Hepatic stellate cell (primary cell): ENCODE data around the gene TP53BP2.
"Not testable (repeated sequence)": the region's sequence is repeated elsewhere in the genome, so short reads cannot be mapped to it uniquely, and the experiment has no call there.

Source experiments
- DNase-seq: peaks from one replicate; pipeline ENCODE4 v3.0.0; 2011; ENCODE audit warnings: low spot score

TP53BP2 gene

DNA sequence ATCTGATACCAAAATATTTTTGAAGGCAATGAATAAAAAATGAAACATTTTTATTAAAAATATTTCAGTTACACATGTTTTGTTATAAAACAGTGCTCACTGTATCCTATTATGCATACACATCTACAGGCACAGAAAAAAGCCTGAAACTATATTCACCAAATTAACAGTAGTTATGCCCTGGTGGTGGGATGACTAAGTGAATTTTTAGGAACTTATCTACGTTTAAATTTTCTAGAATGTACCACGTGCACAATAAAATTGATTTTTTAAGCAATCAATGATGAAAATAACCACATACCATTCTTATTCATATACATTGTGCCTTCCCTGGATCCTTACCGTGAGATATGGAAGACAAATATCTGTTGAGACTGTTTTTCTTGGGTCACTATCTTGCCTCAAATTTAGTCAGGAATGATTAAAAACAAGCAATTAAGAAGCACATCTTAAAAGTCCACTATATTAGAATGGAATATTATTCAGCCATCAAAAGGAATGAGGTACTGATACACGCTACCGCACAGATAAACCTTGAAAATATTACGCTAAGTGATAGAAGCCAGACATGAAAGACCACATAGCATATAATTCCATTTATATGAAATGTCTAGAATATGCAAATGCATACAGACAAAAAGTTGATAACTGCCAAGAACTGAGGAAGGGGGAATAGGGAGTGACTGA, 17.4 kb downstream of the TP53BP2 start:
- DNase-seq, result no peak

- no peak for DNase-seq
Observed at GRCh38 chr1:223827193-223827663, 18.5 kb downstream of the TP53BP2 start.

DNA sequence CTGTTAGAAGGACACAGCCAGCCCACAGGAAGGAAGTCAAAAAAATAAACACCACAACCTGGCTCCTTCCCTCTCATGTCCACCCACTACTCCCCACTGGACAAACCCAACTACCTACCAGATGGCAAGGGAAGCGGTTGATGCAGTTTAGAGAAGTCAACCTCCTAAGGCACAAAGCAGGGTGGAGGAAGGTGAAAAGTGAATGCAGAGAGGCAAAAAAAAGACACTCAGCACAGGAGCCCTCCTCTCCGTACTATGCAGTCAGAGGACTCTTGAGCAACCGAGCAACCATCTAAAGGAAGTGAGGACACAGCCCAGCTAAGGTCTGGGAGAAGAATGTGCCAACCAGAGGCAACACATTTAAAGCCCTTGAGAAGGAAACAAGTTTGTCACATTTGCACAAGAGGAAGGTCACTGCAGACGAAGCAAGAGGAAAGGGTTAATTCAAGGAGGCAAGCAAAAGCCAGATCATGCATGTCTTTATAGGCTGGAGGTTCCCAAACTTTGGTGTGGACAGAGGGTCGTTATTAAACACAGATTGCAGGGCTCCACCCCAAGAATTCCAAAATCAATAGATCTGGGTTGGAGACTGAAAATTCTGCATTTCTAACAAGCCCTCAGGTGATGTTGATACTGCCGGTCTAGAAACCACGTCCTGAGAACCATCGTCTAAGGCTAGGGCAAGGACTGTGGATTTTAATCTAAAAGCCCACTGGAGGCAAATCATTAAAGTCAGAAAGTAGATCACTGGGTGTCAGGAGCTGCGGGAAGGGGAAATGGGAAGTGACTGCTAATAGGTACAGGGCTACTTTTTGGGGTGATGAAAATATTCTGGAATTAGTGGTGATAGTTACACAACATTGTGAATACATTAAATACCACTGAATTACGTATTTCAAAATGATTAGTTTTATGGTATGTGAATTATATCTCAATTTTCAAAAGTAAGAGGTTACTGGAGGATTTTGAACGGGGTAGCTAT, 19.7 kb downstream of the TP53BP2 start:
- DNase-seq, result no peak

DNA sequence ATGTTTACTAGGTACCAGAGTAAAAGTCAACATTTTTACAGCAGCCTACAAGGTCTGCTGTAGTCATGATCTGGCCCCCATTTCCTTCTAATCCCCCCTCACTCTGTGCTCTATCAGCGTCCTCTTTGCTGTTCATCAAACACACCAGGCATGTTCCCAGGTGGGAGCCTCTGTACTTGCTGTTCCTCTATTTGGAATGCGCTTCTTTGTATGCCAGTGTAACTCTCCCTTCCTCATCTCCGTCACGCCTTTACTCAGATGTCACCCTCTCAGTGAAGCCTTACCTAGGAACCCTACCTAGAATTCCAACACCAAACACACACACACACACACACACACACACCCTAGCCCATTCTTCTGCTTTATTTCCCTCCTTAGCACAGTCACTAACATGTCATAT, 21.0 kb downstream of the TP53BP2 start:
- no peak for DNase-seq

DNA sequence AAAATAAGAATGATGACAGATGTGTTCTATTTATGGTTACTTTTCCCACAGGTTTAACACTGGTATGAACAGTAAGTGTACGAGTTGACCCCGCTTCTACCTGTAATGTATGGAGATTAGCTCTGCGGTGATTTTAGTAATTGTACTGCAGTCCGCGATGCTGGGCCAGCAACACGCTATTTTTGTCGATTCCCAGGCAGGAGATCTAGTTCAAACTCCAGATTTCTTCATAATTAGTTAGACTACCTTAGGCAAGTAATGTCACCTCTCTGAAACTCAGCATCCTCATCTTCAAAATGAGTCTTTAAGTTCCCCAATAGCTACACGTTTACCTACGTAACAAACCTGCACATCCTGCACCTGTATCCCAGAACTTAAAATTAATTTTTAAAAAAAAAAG, 21.5 kb downstream of the TP53BP2 start:
- DNase-seq, result no peak

GRCh38 chr1:223820971-223821370, 24.8 kb downstream of the TP53BP2 start:
- DNase-seq, result no peak

GRCh38 chr1:223820515-223820858, 25.3 kb downstream of the TP53BP2 start:
- no peak for DNase-seq

GRCh38 chr1:223819730-223820514, 25.8 kb downstream of the TP53BP2 start:
- no peak for DNase-seq

- DNase-seq, result not testable (repeated sequence)
Observed at GRCh38 chr1:223817265-223817664, 28.5 kb downstream of the TP53BP2 start.

GRCh38 chr1:223815865-223816264, 29.9 kb downstream of the TP53BP2 start:
- no peak for DNase-seq

DNA sequence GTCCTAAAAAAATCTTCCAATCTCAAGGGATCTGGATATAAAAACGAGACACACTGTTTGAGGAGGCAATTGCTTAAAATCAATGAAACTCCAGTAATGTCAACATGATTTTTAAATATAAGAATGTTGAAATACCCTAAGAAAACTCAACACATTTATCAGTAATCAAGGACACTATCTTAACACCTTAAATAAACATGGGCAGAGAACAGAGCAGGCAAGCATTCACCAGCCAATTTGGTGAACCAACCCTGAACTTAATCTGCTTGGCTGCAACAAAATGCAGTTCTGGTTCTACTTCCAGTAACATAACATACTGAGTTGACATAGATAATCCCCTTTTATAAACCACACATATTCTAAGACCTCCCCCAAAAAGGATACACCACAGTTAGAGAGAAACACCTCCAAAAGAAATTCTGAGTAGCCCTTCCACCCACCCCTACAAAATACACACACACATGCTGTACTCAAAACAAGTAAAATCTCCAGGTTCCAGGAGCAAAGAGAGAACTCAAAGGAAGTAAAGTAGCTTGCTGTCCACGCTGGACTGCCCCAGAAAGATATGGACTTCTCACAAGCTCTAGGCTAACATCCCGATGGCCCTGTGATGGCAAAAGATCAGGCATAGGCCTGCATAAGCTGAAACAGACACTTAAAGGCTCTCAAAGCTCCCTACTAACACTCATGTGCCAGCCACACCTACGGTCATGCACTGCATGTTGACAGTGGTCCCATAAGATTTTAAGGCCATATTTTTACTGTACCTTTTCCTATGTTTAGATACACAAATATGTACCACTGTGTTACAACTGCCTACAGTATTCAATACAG, 30.5 kb downstream of the TP53BP2 start:
- DNase-seq, result no peak

- DNase-seq, result no peak
Observed at GRCh38 chr1:223813645-223814044, 32.1 kb downstream of the TP53BP2 start.

GRCh38 chr1:223811634-223812101, 34.1 kb downstream of the TP53BP2 start:
- DNase-seq, result no peak

DNA sequence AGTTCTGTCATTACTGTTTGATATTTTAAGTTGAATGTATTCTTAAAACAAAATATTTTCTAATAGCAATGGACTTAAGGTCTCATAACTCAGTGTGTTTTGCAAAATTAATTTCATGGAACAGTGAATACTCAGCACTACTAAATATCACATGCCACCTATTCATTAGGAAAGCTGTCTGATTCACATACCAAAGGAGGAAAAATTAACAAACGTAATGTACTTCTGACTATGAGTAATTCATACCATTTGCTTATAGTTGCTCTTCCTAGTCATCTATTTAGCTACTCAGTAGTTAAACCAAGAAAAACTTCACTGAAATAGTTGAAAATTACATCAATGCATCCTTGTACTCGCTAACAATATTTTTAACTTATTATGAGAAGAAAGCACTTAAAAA, 35.2 kb downstream of the TP53BP2 start:
- no peak for DNase-seq

- not testable (repeated sequence) for DNase-seq
Observed at GRCh38 chr1:223809905-223810304, 35.8 kb downstream of the TP53BP2 start.

DNA sequence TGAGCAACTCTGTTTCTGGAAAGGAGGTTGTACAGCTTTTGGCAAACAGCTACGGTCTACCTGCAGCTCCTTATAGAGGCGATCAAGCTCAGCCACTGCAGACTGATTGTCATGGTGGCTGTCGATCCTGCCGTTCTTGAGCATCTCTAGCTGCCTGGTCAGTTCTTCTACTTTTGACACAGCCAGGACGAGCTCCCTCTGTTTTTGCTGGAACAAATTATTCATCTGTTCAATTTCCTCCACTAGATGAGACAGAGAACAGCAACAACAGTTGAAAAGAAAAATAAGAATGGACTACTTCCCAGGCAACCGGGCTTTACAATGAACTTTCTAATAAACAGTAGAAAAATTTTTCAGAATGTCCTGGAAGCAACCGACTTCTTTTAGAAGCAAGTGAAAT, 42.5 kb downstream of the TP53BP2 start:
- DNase-seq, result no peak

DNA sequence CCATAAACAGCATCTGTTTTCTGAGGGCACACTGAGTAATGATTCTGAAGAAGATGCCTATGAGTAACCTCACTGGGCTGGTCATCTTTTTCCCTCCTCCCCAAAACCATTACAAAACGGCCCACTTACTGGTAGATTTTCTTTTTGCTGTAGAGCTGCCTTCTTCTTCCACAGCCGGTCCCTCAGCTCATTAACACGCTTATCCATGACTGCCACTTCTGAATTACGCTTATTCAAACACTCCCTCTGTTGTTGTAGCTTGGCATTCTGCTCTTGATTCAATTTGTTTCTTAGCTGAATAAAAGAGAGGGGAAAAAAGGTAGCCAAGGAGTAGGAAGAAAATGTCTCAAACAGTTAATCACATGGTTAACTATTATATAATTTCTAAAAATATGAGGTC, 43.1 kb downstream of the TP53BP2 start:
- no peak for DNase-seq

DNA sequence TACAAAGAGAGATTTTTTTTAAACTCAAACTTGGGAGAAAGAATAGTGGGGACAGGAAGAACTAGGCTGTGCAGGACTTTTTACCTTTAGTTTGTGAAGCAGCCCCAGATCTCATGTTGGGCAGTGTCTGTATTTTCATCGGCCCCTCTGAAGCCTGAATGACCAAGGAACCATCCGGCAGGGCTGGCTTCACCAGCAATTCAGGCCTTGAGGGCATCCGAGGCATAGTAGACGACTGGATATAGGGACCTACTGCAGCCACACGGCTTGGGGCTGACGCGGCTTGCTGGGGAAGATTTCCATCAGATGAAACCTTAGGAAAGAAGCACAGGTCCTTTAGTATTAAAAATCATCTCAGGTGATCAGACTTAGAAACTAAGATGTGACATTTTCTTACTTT, 43.7 kb downstream of the TP53BP2 start:
- DNase-seq, result no peak

- DNase-seq, result no peak
Observed at GRCh38 chr1:223796210-223796609, 49.5 kb downstream of the TP53BP2 start.

- no peak for DNase-seq
Observed at GRCh38 chr1:223794136-223794880, 51.4 kb downstream of the TP53BP2 start.

DNA sequence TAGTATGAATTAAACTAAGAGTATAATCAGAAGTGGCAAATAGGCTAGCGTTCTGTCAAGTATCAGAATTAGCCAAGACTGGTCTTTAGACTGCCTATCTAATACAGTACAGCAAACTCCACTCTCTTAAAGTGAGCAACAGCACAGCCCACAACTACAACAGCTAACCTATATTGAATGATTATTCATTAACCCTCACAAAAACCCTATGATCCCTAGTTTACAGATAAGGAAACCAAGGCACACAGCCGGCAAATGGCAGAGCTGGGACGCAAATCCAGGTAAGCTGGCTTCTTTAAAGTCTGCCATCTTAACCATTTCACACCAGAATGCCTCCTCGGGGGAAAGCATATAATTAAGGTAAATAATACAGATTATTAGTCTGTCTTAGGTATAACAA, 52.0 kb downstream of the TP53BP2 start:
- DNase-seq, result no peak
